Measurements from ENCODE around the gene WDR20. TPM values are rescaled to one million over a fixed set of nuclear protein-coding genes. Genes with fewer than 3 reads are reported as not detected.
A peak's percentile ranks its signal among the peaks of the same experiment; 100 is the strongest.

The WDR20 gene
- total and polyA plus RNA-seq, 2 donors from 2014 or later = 12.6 to 44.2 TPM

DNA sequence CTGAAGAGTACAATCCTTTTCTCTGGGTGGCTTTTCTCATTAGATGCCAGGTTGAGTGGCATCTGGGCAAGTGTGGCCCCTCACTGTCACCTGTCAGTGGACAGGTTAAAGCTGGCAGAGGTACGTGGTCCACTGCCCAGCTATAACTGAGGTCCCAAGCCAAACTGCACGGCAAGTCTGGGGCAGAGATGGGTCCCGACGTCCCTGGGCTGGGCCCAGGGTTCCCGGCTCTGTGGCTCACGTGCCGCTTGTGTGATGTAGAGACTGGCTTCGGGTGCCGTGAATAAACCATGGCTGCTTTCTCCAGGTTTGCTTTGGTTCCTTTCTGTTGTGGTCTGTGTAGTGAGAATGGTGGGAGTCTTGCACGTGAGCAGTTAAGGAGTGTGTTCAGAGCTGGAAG is 77.7 kb downstream of the WDR20 start:
- intact Hi-C loops (cut with DNase I) = no loop called here
- Histone ChIP-seq H3K36me3 (ENCODE audit: control insufficient read depth in 2 of 3, insufficient read depth in 3 of 3, low read length in 3 of 3) (peaks cover 0 to 5% (median 0%) of the 10 kb centered on the region in 3 donors), H3K4me3 (ENCODE audit: low read length in 3 of 3) (no peak overlapping the region), H3K27me3 (ENCODE audit: control insufficient read depth, insufficient read depth, low read length) (no peaks in the 10 kb centered on the region), H3K9ac (ENCODE audit: low read length in 3 of 3) (no peak overlapping the region), H3K4me1 (ENCODE audit: control insufficient read depth in 2 of 3, insufficient read depth in 2 of 3, low read depth in 1 of 3, low read length in 3 of 3) (peaks cover 0 to 6% (median 5%) of the 10 kb centered on the region in 3 donors), H3K27ac (ENCODE audit: low read depth in 2 of 2, low read length in 2 of 2) (no peak overlapping the region), H3K9me3 (ENCODE audit: control insufficient read depth in 2 of 3, insufficient read depth in 1 of 3, low read length in 3 of 3) (no peaks in the 10 kb centered on the region)
- TF ChIP-seq, protein P1, sequence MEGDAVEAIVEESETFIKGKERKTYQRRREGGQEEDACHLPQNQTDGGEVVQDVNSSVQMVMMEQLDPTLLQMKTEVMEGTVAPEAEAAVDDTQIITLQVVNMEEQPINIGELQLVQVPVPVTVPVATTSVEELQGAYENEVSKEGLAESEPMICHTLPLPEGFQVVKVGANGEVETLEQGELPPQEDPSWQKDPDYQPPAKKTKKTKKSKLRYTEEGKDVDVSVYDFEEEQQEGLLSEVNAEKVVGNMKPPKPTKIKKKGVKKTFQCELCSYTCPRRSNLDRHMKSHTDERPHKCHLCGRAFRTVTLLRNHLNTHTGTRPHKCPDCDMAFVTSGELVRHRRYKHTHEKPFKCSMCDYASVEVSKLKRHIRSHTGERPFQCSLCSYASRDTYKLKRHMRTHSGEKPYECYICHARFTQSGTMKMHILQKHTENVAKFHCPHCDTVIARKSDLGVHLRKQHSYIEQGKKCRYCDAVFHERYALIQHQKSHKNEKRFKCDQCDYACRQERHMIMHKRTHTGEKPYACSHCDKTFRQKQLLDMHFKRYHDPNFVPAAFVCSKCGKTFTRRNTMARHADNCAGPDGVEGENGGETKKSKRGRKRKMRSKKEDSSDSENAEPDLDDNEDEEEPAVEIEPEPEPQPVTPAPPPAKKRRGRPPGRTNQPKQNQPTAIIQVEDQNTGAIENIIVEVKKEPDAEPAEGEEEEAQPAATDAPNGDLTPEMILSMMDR (IDR thresholded peaks at IDR 0.05; ENCODE audit: borderline replicate concordance, extremely low read depth, insufficient read depth) = no peak
- DNase-seq (no peak), FAIRE-seq (no peak)

DNA sequence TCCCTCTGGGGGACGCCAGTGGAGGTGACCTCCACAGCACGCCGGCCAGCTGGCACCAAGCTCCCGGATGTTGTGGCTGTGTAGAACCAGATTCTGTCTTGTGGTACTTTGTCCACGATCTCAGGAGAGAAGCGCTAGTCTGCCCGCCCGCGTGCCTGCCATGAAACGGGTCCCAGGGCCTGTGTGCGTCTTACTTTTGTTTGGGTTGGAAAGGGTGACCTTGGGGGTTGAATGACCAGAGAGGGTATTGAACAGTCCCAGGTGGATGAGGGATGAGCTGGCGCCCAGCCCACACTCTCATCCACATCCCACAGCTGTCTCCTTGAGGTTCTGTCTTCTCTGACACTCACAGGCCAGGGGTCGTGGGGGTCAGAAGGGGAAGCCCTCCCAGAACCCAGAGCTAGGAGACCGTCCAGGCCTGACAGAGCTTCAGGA is 78.3 kb downstream of the WDR20 start:
- DNase-seq (no peak), FAIRE-seq (no peak)
- Histone ChIP-seq H3K27ac (ENCODE audit: low read depth in 2 of 2, low read length in 2 of 2) (no peak overlapping the region), H3K4me1 (ENCODE audit: control insufficient read depth in 2 of 3, insufficient read depth in 2 of 3, low read depth in 1 of 3, low read length in 3 of 3) (peaks cover 0 to 6% (median 5%) of the 10 kb centered on the region in 3 donors), H3K27me3 (ENCODE audit: control insufficient read depth, insufficient read depth, low read length) (no peaks in the 10 kb centered on the region), H3K4me3 (ENCODE audit: low read length in 3 of 3) (no peak overlapping the region), H3K36me3 (ENCODE audit: control insufficient read depth in 2 of 3, insufficient read depth in 3 of 3, low read length in 3 of 3) (peaks cover 0 to 5% (median 0%) of the 10 kb centered on the region in 3 donors), H3K9ac (ENCODE audit: low read length in 3 of 3) (no peak overlapping the region), H3K9me3 (ENCODE audit: control insufficient read depth in 2 of 3, insufficient read depth in 1 of 3, low read length in 3 of 3) (no peaks in the 10 kb centered on the region)
- intact Hi-C loops (cut with DNase I) = no loop called here
- TF ChIP-seq, protein P1 (IDR thresholded peaks at IDR 0.05; ENCODE audit: borderline replicate concordance, extremely low read depth, insufficient read depth) = no peak

GRCh38 chr14:102218688-102219087 is 79.0 kb downstream of the WDR20 start:
- H3K9me3 ChIP-seq (ENCODE audit: control insufficient read depth in 2 of 3, insufficient read depth in 1 of 3, low read length in 3 of 3) = no peaks in the 10 kb centered on the region
- no peak overlapping the region for H3K9ac ChIP-seq (ENCODE audit: low read length in 3 of 3)
- no peaks in the 10 kb centered on the region for H3K27me3 ChIP-seq (ENCODE audit: control insufficient read depth, insufficient read depth, low read length)
- no peak overlapping the region for H3K4me3 ChIP-seq (ENCODE audit: low read length in 3 of 3)
- no peak overlapping the region for H3K27ac ChIP-seq (ENCODE audit: low read depth in 2 of 2, low read length in 2 of 2)
- peaks cover 0 to 5% (median 0%) of the 10 kb centered on the region in 3 donors for H3K36me3 ChIP-seq (ENCODE audit: control insufficient read depth in 2 of 3, insufficient read depth in 3 of 3, low read length in 3 of 3)
- peaks cover 0 to 6% (median 5%) of the 10 kb centered on the region in 3 donors for H3K4me1 ChIP-seq (ENCODE audit: control insufficient read depth in 2 of 3, insufficient read depth in 2 of 3, low read depth in 1 of 3, low read length in 3 of 3)
- DNase-seq (peak in 1 of 5 donors; percentile 64), FAIRE-seq (no peak)
- intact Hi-C loops (cut with DNase I) = no loop called here
- TF ChIP-seq, protein P1 (IDR thresholded peaks at IDR 0.05; ENCODE audit: borderline replicate concordance, extremely low read depth, insufficient read depth) = no peak

DNA sequence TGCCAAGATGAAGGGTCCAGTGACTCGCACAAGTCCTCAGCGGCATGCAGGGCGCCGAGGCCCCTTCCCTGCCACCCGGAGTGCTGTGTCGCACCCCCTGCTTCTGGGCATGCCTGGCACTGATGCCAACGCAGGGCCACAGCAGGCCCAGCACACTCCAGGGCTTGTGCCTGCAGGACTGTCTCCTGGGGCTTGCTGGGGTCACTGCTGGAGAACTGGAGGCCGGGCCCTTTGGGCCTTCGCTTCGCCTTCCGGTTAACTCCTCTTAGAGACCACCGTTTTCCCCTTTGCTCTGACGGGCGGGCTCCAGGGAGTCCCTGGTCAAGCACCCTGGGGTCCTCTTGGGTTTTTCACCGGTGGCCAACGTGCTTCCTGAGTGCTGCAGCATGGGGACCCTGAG is 79.6 kb downstream of the WDR20 start:
- FAIRE-seq = no peak
- no peak overlapping the region for H3K27ac ChIP-seq (ENCODE audit: low read depth in 2 of 2, low read length in 2 of 2)
- TF ChIP-seq, protein P1 (IDR thresholded peaks at IDR 0.05; ENCODE audit: borderline replicate concordance, extremely low read depth, insufficient read depth) = no peak
- H3K36me3 ChIP-seq (ENCODE audit: control insufficient read depth in 2 of 3, insufficient read depth in 3 of 3, low read length in 3 of 3) = peaks cover 0 to 5% (median 0%) of the 10 kb centered on the region in 3 donors
- no peaks in the 10 kb centered on the region for H3K9me3 ChIP-seq (ENCODE audit: control insufficient read depth in 2 of 3, insufficient read depth in 1 of 3, low read length in 3 of 3)
- no peak overlapping the region for H3K9ac ChIP-seq (ENCODE audit: low read length in 3 of 3)
- H3K27me3 ChIP-seq (ENCODE audit: control insufficient read depth, insufficient read depth, low read length) = no peaks in the 10 kb centered on the region
- peaks cover 0 to 6% (median 5%) of the 10 kb centered on the region in 3 donors for H3K4me1 ChIP-seq (ENCODE audit: control insufficient read depth in 2 of 3, insufficient read depth in 2 of 3, low read depth in 1 of 3, low read length in 3 of 3)
- H3K4me3 ChIP-seq (ENCODE audit: low read length in 3 of 3) = no peak overlapping the region
- intact Hi-C loops (cut with DNase I) = no loop called here
- no peak for DNase-seq

Measured in kidney (tissue), 14 donors.